GM19372 (cell line): ENCODE results near the gene TTC24.

Experiments used
- ATAC-seq: cut with Tn5 transposase; IDR thresholded peaks from one replicate; pipeline ENCODE4 v1.9.1; 2021; ENCODE audit warnings: mild to moderate bottlenecking, low read depth, moderate library complexity; ENCODE audit not compliant: unreplicated experiment

Gene TTC24

GRCh38 chr1:156632355-156632754, 52.8 kb downstream of the TTC24 start:
- ATAC-seq = no peak
